GM21737 (cell line): ENCODE results near the gene BPIFA2.

Experiments used
- ATAC-seq: cut with Tn5 transposase; IDR thresholded peaks from one replicate; pipeline ENCODE4 v1.9.1; 2021; ENCODE audit warnings: mild to moderate bottlenecking, moderate library complexity; ENCODE audit not compliant: unreplicated experiment

BPIFA2 gene

GRCh38 chr20:33191955-33192354 is 24.0 kb downstream of the BPIFA2 start:
- ATAC-seq, result no peak

GRCh38 chr20:33192912-33193501 is 25.0 kb downstream of the BPIFA2 start:
- ATAC-seq, result no peak

DNA sequence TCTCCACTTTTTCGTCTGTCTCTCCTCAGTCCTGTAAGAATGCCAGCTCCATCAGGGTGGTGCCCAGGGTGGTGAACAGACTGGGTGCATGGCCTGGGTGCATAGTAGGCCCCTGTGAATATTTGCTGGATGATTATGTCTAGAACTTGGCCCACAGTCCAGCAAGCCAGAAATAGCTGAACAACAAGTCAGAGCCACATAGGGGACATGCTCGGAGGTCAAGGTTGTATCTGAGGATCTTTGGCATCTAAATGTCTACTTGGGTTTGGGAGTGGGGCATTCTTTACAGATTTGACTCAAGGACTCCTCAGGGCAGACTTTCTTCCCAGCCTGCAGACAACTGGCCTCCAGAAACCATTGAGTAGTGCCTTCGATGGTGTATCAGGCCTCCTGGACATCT is 31.1 kb downstream of the BPIFA2 start:
- ATAC-seq, result no peak

GRCh38 chr20:33202451-33202850 is 34.5 kb downstream of the BPIFA2 start:
- ATAC-seq, result no peak

- no peak for ATAC-seq
Measured at GRCh38 chr20:33203444-33203843, 35.5 kb downstream of the BPIFA2 start.

DNA sequence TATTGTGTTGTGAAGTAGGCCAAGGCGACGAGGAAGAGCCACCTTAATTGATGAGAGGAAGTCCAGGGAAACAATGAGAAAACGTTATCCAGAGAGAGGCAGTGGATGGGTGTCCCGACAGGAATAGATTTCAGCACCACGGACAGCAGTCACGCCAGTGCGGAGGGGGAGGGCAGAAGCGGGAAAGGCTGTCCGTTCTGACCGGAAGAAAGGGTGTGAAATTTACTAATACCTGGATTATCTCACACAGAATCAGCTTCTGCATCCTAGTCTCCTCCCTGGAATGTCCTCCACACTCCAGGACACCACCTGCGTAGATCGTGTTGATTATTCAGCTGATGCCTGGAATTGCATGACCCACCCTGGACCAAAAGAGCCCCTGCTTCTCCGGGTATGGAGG is 41.8 kb downstream of the BPIFA2 start:
- ATAC-seq, result no peak

- no peak for ATAC-seq
Measured at GRCh38 chr20:33210371-33210770, 42.4 kb downstream of the BPIFA2 start.

GRCh38 chr20:33211817-33212424 is 44.0 kb downstream of the BPIFA2 start:
- no peak for ATAC-seq

GRCh38 chr20:33217052-33217451 is 49.1 kb downstream of the BPIFA2 start, which contains the start of gene BPIFA3:
Gene BPIFA3, plus strand, starts transcription at chr20:33217352. Its CDS starts 185 bp downstream, at chr20:33217537.
- ATAC-seq, result no peak

- no peak for ATAC-seq
Measured at GRCh38 chr20:33224399-33224798, 56.4 kb downstream of the BPIFA2 start.

DNA sequence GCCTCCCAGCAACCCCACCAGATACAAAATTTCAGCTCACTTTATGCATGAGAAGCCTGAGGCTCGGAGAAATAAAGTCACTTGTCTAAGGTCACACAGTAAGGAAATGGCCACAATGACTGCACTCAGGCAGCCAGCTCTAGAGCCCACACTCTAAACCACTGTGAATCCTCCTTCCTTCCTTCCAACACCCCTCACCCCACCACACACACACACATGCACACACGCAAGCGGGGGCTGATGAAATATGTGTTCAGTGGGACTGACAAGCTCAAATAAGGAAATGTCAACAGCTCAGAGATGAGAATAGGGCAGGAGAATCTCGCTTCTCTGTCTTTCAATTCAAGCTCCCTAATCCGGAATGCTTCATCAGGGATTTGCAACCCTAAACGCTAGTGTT is 61.9 kb downstream of the BPIFA2 start:
- no peak for ATAC-seq
